ENCODE data around the gene TRH. TPM values are rescaled to one million over a fixed set of nuclear protein-coding genes. Genes with fewer than 3 reads are reported as not detected.

TRH gene
- total and polyA plus RNA-seq, 9 donors, result 0.32 to 2.8 (median 0.81) TPM

DNA sequence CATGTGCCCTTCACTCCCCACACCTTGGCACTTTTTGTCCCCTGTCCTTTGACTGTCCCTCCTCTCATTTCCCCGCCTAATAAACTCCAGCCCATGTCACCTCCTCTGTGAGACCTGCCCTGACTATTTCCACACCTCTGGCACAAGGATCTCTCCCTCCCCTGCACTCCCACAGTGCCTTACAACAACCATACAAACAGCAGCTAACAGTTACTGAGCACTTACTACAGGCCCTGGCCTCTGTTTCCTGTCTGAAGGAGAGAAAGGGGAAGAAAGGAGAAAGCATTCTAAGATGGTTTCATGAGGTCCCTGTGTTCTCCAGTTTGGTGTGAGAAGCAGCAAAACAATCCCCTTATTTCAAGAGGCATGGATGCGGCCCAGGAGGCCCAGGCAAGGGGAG lies 20.0 kb upstream of the TRH start:
- 50 to 87% (median 61%) methylated on average over 2 of the region's 2 CpGs for WGBS, 3 donors
- intact Hi-C loops (cut with DNase I), result no loop called here
- DNase-seq, result no peak

DNA sequence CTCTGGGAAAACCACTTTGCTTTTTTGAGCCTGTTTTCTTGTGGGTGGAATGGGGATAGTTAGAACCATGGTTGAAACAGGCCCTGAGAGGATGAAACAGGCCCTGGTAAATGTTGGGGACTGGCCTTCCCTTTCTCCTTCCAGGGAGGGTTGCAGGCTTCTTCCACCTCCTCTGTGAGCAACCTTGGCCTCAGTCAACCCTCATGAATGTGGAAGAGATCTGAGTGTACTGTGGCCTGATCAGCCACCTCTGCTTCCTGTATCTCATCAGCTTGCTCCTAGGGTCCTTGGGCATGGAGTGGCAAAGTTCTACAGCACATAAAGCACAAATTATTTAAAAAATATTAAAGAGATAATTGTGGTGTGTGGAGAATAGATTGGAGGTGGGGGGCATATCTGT lies 17.6 kb upstream of the TRH start:
- H3K4me3 ChIP-seq, result no peak overlapping the region
- intact Hi-C loops (cut with DNase I), result no loop called here
- H3K36me3 ChIP-seq, result no peaks in the 10 kb centered on the region
- H3K9me3 ChIP-seq, result no peaks in the 10 kb centered on the region
- no peaks in the 10 kb centered on the region for H3K4me1 ChIP-seq (ENCODE audit: insufficient read depth)
- no peak overlapping the region for H3K27ac ChIP-seq
- no peak for DNase-seq
- no peaks in the 10 kb centered on the region for H3K27me3 ChIP-seq
- TF ChIP-seq POLR2A (IDR thresholded peaks at IDR 0.05) (no peak), EP300 (IDR thresholded peaks at IDR 0.05) (no peak), CTCF (IDR thresholded peaks at IDR 0.05) (no peak)

More for the DNA sequence above, 20.0 kb upstream of the TRH start:
- no peaks in the 10 kb centered on the region for H3K9me3 ChIP-seq
- no peaks in the 10 kb centered on the region for H3K4me1 ChIP-seq (ENCODE audit: insufficient read depth)
- no peak overlapping the region for H3K4me3 ChIP-seq
- no peaks in the 10 kb centered on the region for H3K27me3 ChIP-seq
- no peak overlapping the region for H3K27ac ChIP-seq
- TF ChIP-seq POLR2A (IDR thresholded peaks at IDR 0.05) (no peak), EP300 (IDR thresholded peaks at IDR 0.05) (no peak), CTCF (IDR thresholded peaks at IDR 0.05) (no peak)
- H3K36me3 ChIP-seq, result no peaks in the 10 kb centered on the region

DNA sequence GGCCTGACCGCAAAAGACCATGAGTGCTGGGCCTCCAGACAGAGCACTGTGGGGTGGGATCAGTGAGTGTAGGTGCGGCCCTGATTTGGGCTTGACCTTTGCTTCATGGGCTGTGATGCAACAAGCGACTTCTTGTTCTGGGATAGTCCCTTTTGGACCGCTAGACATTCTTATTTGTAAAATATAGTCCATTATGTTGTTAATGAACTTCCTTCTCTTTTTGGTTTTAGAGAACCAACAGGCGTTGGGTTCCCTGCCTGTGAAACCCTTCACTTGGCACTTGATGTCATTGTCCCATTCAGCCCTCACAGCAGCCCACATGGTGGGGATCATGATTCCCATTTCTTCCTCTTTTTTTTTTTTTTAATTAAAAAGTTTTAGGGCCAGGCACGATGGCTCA lies 15.8 kb upstream of the TRH start:
- TF ChIP-seq EP300 (IDR thresholded peaks at IDR 0.05) (no peak), POLR2A (IDR thresholded peaks at IDR 0.05) (no peak), CTCF (IDR thresholded peaks at IDR 0.05) (no peak)
- DNase-seq, result no peak
- Histone ChIP-seq H3K4me1 (ENCODE audit: insufficient read depth) (no peaks in the 10 kb centered on the region), H3K27me3 (no peaks in the 10 kb centered on the region), H3K4me3 (no peak overlapping the region), H3K9me3 (no peaks in the 10 kb centered on the region), H3K27ac (no peak overlapping the region), H3K36me3 (no peaks in the 10 kb centered on the region)
- intact Hi-C loops (cut with DNase I), result no loop called here
- 68 to 75% (median 72%) methylated on average over 6 of the region's 6 CpGs for WGBS, 3 donors

DNA sequence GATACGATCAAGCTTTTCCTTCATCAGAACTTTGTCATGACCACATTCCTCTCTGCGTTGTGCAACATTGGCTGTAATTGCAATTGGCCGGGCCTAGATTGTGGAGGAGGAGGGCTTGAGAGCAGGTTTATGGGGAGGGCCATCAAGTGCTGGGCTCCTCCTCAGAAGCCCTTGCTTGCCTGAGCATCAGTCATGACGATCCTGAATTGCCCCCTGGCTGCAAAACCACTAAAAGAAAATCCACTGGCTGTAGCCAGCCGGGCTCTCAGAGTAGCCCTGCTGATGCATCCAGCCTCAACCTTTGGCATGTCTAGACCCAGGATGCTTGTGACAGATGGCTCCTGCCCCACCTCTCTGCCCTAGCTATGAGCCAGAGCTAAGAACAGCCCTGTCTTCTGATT lies 13.4 kb upstream of the TRH start:
- TF ChIP-seq POLR2A (IDR thresholded peaks at IDR 0.05) (no peak), EP300 (IDR thresholded peaks at IDR 0.05) (no peak), CTCF (IDR thresholded peaks at IDR 0.05) (no peak)
- no peak for DNase-seq
- WGBS, 3 donors, result 22 to 35% (median 35%) methylated on average over 5 of the region's 5 CpGs

DNA sequence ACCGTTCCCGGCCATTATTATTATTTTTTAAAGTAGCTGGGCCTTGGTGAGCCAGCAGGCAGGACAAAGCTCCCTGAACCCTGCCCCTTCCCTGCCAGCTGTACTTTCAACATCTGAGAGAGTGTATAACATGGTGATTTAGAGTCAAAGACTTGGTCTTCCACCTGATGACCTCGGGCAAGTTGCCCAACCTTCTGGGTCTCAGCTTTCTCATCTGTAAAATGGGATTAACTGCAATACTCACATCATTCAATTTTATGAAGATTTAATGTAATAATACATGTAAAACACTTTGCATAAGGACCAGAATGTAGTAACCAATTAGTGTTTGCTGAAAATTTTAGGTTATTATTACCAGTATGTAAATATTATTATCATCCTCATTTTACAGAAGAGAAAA lies 11.9 kb upstream of the TRH start:
- Histone ChIP-seq H3K4me3 (no peak overlapping the region), H3K4me1 (ENCODE audit: insufficient read depth) (no peaks in the 10 kb centered on the region), H3K9me3 (no peaks in the 10 kb centered on the region), H3K27me3 (no peaks in the 10 kb centered on the region), H3K36me3 (no peaks in the 10 kb centered on the region), H3K27ac (no peak overlapping the region)
- intact Hi-C loops (cut with DNase I), result no loop called here
- WGBS, 3 donors, result 63 to 76% (median 73%) methylated on average over 3 of the region's 3 CpGs
- TF ChIP-seq POLR2A (IDR thresholded peaks at IDR 0.05) (no peak), CTCF (IDR thresholded peaks at IDR 0.05) (no peak), EP300 (IDR thresholded peaks at IDR 0.05) (no peak)
- no peak for DNase-seq

More for the DNA sequence above, 13.4 kb upstream of the TRH start:
- intact Hi-C loops (cut with DNase I), result no loop called here
- H3K27ac ChIP-seq, result no peak overlapping the region
- no peak overlapping the region for H3K4me3 ChIP-seq
- no peaks in the 10 kb centered on the region for H3K36me3 ChIP-seq
- no peaks in the 10 kb centered on the region for H3K9me3 ChIP-seq
- H3K27me3 ChIP-seq, result no peaks in the 10 kb centered on the region
- H3K4me1 ChIP-seq (ENCODE audit: insufficient read depth), result no peaks in the 10 kb centered on the region

All from ovary (tissue), 9 donors.